NOMO-1 (cell line): ENCODE results near the gene MTMR10.

ENCODE experiments used
- DNase-seq, 2 experiments: peaks; one replicate each; lab custom pipeline; 2025; ENCODE audit not compliant: unreplicated experiment in 2 of 2; lab: John Stamatoyannopoulos, UW

Gene MTMR10

DNA sequence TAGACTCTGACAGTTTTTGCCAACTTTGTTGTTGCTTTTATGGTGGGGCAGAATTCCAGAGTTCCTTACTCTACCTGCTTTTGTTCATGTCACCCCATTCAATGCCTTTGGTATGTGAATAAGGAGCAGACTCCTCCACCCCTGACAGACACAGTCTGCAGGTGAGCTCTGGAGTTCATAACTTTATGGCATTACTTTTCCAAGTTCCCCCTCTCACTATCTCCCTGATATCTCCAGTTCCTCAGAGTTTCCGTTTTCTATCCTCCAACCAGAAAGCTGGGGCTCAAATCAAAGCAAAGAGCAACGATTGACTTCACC is 23.1 kb upstream of the MTMR10 start:
- no peak for DNase-seq

DNA sequence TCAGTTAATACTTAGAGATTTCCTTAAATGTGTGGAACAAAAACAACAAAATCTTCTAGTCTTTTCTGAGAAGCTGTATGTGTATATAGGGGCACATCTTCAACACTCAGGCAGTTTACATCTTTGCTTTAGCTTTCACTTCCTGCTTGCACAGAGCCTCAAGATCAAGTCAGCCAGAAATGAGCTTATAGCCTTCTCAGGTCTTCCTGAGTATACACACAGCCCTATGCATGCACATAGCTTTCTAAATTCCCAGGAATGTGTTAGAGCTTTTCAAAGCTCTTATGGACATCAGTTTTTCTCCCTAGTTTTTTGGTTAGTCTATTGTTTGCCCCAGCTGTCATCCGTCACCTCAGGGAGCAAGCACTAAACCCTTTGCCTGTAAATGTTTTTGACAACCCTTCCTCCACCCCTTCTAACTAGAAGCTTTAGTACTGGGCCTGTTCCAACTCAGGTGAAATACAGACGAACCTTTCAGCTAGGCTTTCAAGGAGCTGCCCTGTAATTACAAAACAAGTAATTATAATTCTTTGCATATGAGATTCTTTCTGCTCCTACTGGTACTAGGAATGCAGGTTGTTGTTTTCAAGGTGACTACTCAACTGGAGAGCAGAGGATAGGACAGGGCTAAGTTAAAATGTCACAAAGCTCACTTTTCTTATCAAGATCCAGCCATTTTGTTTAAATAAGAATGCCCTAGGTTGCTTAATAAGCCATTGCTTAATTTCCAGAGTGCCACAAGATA is 22.6 kb upstream of the MTMR10 start:
- DNase-seq: peak; percentile 54 to 82

DNA sequence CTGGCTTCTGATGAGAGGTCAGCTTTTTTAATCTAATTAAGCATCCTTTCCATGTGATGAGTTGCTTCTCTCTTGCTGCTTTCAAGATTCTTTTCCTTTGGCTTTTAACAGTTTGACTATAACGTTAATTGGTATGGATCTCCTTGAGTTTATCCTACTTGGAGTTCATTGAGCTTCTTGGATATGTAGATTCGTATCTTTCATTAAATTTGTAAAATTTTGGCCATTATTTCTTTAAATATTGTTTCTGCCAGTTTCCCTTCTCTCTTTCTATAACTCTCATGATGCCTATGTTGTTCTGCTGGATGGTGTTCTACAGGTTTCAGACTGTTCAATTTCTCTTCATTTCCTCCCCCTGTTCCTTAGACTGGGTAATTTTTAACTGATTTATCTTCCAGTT is 21.0 kb upstream of the MTMR10 start:
- no peak for DNase-seq

DNA sequence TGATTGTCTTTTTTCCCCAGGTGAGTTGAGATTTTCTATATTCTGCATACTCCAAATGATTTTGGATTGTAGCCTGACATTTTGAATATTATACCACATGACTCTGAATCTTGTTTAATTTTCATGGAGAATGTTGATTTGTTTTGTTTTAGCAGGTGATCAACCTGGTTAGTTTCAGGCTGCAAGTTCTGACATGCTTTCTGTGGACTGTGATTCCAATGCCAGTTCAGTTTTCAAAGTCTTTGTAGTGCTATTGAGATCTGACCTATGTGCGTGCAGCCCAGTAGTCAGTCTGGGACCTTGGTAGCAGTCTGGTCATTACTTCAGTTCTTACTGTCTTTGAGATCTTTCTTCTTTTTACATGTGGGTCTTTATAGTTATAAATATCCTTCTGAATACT is 18.6 kb upstream of the MTMR10 start:
- DNase-seq: no peak

DNA sequence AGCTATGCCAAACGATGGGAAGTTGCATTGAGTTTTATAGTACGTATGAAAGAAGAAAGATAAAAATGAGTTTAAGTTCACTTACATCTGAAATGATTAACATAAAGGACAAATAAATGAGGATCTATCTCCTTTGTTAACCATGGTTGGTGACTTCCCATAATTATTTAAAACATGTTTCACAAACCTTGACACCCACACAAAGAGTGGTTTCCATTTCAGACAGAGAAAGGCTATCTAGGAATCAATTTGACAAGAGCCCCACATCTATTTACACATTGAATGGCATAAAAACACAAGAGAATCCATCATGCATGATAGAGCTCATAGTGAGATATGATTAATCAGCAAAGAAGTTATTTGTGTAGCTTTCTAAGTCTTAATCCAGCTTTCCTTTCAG is 14.2 kb upstream of the MTMR10 start:
- peak in 1 of 2 experiments; percentile 22 for DNase-seq

DNA sequence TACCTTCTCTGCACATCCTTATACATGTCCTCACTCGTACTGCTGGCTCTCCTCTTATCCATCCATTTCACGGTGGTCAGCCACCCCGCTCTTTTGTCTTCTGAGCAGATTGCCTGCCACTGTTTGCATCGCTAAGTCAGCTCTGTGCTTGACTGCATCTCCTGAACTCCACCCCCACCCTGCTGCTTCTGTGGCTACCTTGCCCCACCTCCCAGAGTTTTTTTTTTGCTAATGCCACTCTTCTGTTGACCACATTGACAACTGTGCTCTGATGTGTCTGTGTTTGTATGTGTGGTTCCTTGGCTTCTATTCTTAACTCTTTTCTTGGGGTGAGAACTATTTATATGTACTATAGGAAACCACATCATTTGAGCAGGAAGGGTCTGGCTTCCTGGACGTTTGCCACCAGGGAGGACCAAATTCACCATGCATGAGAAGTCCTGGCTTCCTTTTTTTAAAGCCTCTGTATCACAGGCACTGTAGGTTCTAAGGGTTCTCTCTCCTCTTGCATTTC is 12.8 kb upstream of the MTMR10 start:
- DNase-seq: peak; percentile 97 to 98

DNA sequence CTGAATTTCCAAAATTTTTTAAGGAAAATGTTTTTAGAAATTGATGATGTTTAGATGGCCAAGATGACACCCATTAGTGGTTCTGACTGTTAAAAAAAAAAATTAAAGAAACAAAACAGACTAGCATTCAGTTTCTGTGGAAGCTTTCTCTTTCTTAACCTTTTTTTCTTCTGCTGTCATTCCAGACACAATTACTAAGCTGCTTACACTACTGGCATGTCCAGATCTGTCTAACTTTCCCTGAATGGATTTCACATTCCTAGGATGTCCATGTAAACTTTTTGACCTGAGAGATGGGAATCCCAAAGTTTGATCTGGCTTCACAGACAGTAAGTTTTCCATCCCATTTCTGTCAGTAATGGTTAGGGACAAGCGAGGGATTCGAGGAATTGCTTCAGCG is 10.3 kb upstream of the MTMR10 start:
- no peak for DNase-seq

DNA sequence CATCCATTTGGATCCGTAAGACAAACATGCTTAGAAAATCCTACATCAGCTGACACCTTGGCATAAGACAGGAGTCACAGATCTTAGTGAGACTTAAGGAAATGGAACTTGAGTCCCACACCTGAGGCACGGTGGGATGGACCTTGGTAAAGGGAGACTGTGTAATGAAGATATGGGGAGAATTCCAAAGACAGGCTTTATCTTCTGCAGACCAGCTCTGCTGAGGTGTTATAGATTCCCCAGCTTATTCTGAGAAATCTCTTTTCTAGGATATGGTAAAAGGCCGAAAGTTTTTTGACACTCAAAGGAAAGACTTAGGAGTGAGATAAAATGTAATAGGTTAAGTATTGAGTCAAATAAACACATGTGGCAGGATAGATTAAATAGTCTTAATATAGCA is 8.3 kb upstream of the MTMR10 start:
- DNase-seq: no peak

DNA sequence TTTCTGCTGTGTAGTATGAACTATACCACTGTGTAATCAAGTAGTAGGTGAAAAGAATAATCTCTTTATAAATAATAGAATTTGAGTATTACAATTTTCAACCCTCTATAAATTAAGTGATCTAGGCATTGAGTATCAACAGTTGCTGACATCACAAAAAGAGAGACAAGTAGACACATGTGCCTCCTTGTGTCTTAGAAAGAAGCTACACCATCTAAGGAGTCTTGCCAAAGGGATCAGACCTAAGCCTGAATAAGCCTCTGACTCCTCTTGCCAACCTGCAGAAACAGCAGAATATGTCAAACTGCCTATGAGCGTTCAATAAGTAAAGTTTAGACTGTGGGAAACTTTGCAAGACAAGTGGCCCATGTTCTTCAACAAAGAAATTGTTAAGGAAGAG is 5.8 kb upstream of the MTMR10 start:
- no peak for DNase-seq

DNA sequence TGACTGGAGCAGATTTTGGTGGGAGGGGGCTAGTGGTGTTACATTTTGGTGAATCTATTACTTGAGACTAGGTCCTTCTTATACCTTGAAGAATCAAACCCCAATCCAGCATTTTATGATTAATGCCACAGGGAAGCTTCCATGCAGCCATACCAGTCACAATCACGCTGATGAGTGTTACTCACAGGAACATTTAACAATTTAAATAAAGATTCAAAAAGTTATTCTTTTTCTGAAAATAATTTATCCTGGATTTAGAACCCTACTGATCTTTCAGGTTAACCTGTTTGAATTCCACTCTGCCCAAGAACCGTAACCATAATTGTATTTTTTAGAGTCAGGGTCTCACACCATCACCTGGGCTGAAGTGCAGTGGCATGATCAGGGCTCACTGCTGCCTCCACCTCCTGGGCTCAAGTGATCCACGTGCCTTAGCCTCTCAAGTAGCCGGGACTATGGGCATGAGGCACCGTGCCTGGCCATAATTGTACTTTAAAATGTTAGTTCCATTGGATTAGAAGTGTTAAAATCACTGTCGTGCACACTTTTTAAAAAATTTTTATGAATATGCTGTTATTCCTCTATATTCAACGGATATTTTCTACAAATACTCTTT is 929 bp upstream of the MTMR10 start:
- DNase-seq: peak in 1 of 2 experiments; percentile 27

DNA sequence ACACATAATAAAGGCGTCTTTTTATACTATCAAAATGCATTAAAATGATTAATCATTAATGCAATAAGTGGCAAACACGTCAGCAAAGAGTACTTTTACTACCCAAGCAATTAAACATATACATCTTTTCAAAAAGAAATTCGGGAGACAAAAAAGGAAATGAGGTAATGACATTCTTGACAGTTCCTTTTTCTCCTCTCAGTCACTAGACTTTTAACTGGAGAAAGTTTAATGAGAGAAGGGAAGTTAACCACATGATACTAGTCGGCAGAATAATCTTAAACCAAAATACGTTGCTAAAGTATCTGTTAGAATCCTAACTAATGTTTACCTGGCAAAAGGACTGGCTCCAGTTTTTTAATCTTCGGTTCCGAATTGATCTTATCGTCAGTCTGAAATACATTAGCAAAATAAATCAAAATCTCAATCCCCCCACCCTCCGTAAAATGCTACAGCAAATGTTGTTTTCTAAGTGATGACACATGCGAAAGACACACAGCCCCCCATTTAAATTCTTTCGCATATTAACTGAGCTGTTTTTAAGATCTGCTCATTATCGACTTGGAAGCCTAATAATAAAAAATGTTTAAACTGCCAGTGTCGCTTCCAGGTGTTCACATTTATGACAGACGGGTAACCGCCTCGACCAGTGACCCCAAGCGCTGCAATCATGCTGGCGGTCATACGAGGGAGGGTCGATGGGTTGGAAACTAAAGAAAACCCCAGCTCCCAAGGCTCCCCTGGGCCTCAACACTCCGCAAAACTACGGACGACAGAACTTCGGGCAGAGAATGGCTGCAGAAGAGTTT is 778 bp downstream of the MTMR10 start:
- peak; percentile 6 to 65 for DNase-seq

DNA sequence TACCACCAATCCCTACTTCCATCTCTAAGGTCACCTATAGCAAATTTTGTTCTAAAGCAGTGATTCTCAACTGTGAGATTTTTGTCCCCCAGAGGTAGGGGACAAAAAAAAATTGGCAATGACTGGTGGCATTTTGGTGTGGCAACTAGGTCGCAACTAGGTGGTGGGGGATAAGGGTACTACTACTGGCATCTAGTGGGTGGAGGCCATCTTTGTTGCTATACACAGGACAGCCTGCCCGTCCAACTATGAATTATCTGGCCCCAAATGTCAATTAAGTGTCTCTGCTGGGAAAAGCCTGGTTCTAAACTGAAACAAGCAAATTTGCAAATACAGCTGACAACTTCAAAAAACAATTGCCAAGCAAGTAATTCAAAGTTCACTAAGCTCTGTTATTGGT is 1.4 kb downstream of the MTMR10 start:
- DNase-seq: peak; percentile 9 to 34

DNA sequence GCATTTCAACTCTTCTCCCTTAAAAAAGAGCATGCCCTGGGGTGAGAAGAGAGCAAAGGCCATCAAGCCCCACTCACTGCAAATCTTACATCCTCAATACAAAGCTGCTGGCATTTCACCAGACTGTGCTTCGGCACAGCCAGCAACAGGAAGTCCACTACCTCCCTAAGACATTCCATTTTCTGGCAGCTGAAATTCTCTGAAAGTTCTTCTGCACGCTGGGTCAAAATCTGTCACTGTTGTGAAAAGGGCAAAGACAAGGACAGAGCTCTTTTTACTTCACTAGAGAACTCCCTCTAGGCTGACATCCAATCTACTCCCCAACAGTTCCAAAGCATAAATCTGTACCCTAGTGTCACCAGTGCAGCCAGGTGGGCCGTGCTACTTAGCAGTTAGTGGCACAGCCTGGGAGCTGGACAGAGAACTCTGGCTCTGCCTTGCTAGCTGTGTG is 6.3 kb downstream of the MTMR10 start:
- DNase-seq: no peak

DNA sequence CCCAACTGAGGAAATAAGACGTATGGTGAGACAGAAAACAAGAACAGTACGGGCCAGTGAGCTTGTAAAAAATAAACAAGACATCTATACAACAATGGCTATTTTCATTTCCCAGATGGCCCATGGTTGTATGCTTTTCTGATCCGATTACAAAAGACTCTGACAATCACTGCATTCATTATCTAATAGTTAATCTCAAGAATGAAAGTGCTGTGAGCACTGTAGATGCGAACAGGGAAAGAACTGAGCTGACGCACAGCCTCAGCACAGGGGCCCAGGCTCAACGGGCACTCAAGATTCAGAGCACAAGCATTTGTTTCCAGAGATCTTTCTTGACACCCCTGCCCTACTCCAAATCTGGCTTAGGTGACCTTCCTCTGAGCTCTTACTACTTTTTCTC is 6.9 kb downstream of the MTMR10 start:
- no peak for DNase-seq

DNA sequence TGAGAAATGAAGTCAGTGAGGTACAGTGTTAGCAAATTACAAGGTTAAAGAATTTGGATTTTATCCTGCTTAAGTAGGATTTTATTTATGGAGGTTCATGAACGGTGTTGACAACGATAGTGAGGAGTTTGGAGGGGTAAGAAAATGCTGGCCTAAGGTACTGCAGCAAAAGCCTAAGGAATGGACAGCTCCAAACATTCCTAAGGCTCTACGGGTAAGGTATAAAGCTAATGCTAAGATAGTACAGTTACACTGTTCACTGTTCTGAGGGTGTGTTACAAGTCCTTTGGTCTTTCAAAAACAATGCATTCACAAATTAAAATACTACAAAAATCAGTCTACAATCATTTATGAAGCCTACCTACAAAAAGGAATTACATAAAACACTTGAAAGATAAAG is 7.3 kb downstream of the MTMR10 start:
- no peak for DNase-seq

DNA sequence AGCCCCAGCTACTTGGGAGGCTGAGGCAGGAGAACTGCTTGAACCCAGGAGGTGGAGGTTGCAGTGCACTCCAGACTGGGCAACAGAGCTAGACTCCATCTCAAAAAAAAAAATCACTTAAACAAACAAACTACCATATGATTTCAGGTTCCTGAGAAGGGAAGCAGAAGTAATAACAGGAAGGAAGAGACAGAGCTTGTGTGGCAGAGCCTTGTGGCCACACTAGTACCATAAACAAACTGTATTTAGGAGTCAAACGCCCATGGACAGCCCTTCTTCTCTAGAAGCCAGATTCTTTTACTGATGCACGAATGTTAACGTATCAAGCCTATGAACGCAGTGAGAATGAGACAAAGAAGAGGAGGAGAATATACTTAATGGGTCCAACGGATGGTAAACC is 12.0 kb downstream of the MTMR10 start:
- peak; percentile 46 to 78 for DNase-seq

DNA sequence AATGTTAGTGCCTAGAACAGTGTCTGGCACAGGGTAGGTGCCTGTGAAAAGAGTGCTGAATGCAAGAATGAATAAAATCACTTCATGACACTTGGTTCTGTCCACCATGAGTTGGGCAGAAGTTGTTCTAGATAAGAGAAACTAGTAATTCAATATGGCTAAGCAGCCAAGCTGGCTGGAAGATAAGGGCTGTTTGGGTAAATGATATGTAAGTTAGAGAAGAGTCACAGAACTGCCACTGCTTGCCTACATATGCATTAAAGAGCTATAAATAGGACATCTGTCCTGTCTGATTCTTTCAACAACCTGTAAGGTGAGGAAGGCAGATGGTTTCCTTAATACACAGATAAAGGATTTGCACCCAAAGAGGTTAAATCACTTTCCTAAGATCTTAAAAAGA is 13.1 kb downstream of the MTMR10 start:
- DNase-seq: no peak

DNA sequence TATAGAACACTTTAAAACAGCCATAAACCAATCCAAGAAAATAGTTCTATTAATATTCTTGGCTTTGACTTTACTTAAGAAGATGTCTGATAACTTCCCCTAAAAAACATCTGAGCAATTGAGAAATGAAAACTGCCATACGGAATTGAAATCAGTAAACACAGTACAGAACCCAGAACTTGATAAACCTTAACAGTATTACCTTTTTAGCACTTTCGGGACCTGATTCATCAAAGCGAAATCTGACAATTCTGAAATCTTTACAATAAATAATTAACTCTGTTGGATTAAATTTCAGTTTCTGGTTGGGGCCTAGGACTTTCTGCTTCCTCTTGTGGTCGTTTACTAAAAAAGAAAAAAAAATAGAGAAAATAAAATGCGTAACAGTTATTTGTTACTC is 17.3 kb downstream of the MTMR10 start:
- no peak for DNase-seq

DNA sequence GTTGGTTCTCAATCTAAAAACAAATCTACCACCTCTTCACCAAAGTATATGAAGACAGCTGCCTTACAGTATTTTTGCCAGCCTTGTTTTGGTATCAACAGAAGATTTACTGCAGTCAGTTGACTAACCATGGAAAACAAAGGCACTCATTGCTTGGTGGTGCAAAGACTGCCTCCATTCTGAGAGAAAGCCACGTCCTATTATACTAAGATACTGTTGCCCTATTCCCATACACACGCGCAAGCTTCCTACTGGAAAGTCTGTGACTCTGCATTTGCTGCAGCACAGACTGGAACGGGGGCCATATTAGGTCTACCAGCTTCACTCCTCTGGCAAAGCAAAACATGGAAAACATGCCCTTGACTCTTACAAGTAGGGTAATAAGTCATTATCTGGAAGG is 18.0 kb downstream of the MTMR10 start:
- no peak for DNase-seq

DNA sequence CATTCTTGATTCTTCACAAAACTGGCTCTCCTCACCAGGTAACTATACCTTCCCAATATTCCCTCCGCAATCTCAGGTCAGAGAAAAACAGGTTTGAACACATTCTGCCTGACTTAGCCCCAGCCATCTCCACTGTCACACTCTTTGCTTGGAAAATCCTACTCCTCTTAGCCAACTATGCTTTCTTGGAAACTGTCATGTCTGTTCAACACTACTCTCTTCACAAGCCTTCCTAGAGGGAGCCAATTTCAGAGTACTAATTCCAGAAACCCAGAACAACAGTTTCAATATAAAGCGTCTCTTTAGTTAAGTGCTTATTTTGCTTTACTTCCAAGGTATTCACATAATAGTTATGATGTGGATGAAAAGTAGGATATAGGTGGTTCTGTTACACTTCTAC is 21.7 kb downstream of the MTMR10 start:
- no peak for DNase-seq

DNA sequence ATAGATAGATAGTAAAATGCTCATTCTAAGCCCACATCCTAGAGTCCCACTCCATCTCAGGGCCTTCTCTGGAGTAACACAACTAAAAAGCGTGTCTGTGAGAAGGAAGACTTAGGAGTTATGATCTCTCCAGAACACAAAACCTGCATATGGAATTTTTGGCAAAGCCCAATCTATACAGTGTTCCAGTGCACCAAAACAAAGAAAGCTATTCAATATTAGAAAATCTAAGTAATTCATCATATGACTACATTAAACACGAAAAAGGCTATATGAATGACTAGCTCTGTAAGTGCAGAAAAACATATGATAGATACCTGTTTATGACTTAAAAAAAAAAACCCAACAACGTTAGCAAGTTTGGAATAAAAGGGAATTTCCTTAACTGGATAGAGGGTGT is 27.7 kb downstream of the MTMR10 start:
- DNase-seq: no peak

DNA sequence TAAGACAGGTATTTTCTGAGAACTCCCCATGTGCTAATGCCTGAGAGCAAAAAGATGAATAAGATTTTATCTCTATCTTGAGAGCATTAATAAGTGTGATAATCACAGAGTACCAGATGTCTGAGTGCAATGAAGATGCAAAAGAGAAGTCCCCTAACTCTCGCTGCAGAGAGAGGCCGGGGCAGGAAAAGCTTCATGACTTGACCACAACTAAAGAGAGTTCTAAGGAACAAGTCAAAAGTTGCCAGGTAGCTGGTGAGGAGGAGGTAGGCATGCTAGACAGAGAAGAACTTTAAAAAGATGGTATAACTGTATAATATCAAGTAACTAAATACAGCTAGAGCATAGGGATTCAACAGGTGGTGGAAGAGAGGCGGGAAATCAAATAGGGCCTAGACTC is 28.8 kb downstream of the MTMR10 start:
- DNase-seq: no peak
